Hepatocyte (in vitro differentiated cells): ENCODE results near the gene MAU2.

ENCODE experiments used
- EZH2 ChIP-seq: fragments of 200-600 bp; sonication (generic); IDR thresholded peaks from 2 replicates; pipeline ENCODE4 v1.6.1; 2016; ENCODE audit warnings: antibody characterized with exemption, mild to moderate bottlenecking, borderline replicate concordance
- EZH2phosphoT487 ChIP-seq: fragments of 200-600 bp; sonication (generic); IDR thresholded peaks from one replicate; pipeline ENCODE4 v1.6.1; 2018; ENCODE audit warnings: antibody characterized with exemption, mild to moderate bottlenecking, low read depth, moderate library complexity; ENCODE audit not compliant: unreplicated experiment, severe bottlenecking
- TF ChIP-seq, protein P1 (sequence below): fragments of 200-600 bp; sonication (generic); IDR thresholded peaks from 2 replicates; pipeline ENCODE4 v1.5.1; 2016; ENCODE audit warnings: antibody characterized with exemption, mild to moderate bottlenecking; ENCODE audit not compliant: poor library complexity

DNA sequence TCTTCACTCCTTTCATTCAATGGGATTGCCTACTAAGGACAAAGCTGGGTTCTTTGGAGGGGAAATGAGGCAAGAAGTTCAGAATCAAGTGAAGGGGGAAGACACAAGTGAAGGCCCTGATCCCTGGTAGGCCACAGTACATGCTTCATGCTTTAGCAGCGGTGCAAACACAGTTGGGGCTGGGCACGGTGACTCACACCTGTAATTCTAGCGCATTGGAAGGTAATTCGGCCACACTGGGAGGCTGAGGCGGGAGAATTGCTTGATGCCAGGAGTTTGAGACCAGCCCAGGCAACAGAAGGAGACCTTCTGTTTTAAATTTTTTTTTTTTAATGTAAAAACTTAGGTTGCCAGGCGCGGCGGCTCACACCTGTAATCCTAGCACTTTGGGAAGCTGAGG is 61.5 kb downstream of the MAU2 start:
- TF ChIP-seq, protein P1, sequence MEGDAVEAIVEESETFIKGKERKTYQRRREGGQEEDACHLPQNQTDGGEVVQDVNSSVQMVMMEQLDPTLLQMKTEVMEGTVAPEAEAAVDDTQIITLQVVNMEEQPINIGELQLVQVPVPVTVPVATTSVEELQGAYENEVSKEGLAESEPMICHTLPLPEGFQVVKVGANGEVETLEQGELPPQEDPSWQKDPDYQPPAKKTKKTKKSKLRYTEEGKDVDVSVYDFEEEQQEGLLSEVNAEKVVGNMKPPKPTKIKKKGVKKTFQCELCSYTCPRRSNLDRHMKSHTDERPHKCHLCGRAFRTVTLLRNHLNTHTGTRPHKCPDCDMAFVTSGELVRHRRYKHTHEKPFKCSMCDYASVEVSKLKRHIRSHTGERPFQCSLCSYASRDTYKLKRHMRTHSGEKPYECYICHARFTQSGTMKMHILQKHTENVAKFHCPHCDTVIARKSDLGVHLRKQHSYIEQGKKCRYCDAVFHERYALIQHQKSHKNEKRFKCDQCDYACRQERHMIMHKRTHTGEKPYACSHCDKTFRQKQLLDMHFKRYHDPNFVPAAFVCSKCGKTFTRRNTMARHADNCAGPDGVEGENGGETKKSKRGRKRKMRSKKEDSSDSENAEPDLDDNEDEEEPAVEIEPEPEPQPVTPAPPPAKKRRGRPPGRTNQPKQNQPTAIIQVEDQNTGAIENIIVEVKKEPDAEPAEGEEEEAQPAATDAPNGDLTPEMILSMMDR: no peak
- TF ChIP-seq EZH2 (no peak), EZH2phosphoT487 (no peak)
